Caco-2 (cell line): ENCODE results near the gene GAPT. TPM values are rescaled to one million over a fixed set of nuclear protein-coding genes. Genes with fewer than 3 reads are reported as not detected.

ENCODE experiments used
- BruUV-seq: library from RNA; stranded (reverse); fragments of 400-500 nt; replicated peaks from 2 replicates; lab custom pipeline; 2021; lab: Mats Ljungman, UMichigan
- CTCF ChIA-PET: fragments of 300-600 bp; sonication (Branson Sonifier 250); formaldehyde crosslinking; loops from one replicate; lab custom pipeline; 2022; ENCODE audit warnings: antibody characterized with exemption; lab: Charles Lee
- POLR2A ChIA-PET: fragments of 300-600 bp; sonication (Branson Sonifier 250); formaldehyde crosslinking; loops from one replicate; lab custom pipeline; 2022; ENCODE audit warnings: antibody characterized with exemption; lab: Charles Lee
- DNase-seq, 2 experiments: peaks; one replicate each; pipeline versions ENCODE4 v3.0.0 to v3.0.0-alpha.2; 2020 to 2022
- H3K27me3 ChIP-seq: replicated peaks from 2 replicates; pipeline ENCODE4 v1.6.0; 2011; ENCODE audit warnings: low read length; ENCODE audit not compliant: control insufficient read depth, insufficient read depth
- H3K36me3 ChIP-seq: 2 replicates; pipeline ENCODE4 v1.5.1; 2011; ENCODE audit warnings: low read length; ENCODE audit not compliant: control insufficient read depth, insufficient read depth
- H3K4me1 ChIP-seq: fragments of 250-450 bp; sonication (Bioruptor Pico); 2 replicates; pipeline ENCODE4 v1.5.1; 2020; ENCODE audit warnings: mild to moderate bottlenecking
- H3K4me3 ChIP-seq: 2 replicates; pipeline ENCODE4 v1.5.1; 2011; ENCODE audit warnings: low read depth, mild to moderate bottlenecking, control low read depth, low read length
- H3K9me3 ChIP-seq: fragments of 250-450 bp; sonication (Bioruptor Pico); 2 replicates; pipeline ENCODE4 v1.5.1; 2020; ENCODE audit warnings: mild to moderate bottlenecking, moderate library complexity
- H3K27ac Mint-ChIP-seq: one replicate; pipeline ENCODE4 v1.8.0; 2022; ENCODE audit warnings: mixed read lengths; ENCODE audit not compliant: unreplicated experiment
- H3K27me3 Mint-ChIP-seq: one replicate; pipeline ENCODE4 v1.8.0; 2022; ENCODE audit warnings: mixed read lengths; ENCODE audit not compliant: insufficient read depth, unreplicated experiment
- H3K36me3 Mint-ChIP-seq: one replicate; pipeline ENCODE4 v1.8.0; 2022; ENCODE audit warnings: mild to moderate bottlenecking, mixed read lengths; ENCODE audit not compliant: insufficient read depth, unreplicated experiment
- H3K4me1 Mint-ChIP-seq: one replicate; pipeline ENCODE4 v1.8.0; 2022; ENCODE audit warnings: low read depth, mixed read lengths; ENCODE audit not compliant: unreplicated experiment
- H3K4me3 Mint-ChIP-seq: one replicate; pipeline ENCODE4 v1.8.0; 2022; ENCODE audit warnings: mild to moderate bottlenecking, moderate library complexity, mixed read lengths; ENCODE audit not compliant: unreplicated experiment
- H3K9me3 Mint-ChIP-seq: one replicate; pipeline ENCODE4 v1.8.0; 2022; ENCODE audit warnings: mixed read lengths; ENCODE audit not compliant: unreplicated experiment
- intact Hi-C: fragments of 100-400 bp; cut with micrococcal nuclease; formaldehyde crosslinking; loops from one replicate; pipeline ENCODE4 v1.10.0; 2022; ENCODE audit not compliant: unreplicated experiment
- total RNA-seq: library from RNA; stranded (reverse); gene quantifications from 2 replicates; pipeline ENCODE4 v1.2.3, GENCODE V29; 2022
- TF ChIP-seq, protein P1 (sequence below), 2 experiments: fragments of 200-600 bp in 1 of 2; IDR thresholded peaks; 1 replicate in 1 of 2; 2 replicates in 1 of 2; pipeline versions ENCODE4 v1.5.1 to v1.8.0; 2011 to 2022; ENCODE audit warnings: antibody characterized with exemption in 1 of 2, control low read depth in 1 of 2, inconsistent platforms in 1 of 2, low read depth in 1 of 2, low read length in 1 of 2, mild to moderate bottlenecking in 1 of 2, moderate library complexity in 1 of 2; ENCODE audit not compliant: insufficient read depth in 1 of 2, severe bottlenecking in 1 of 2, unreplicated experiment in 1 of 2

Gene GAPT
- total RNA-seq, 1 experiment from 2014 or later, result not detected

DNA sequence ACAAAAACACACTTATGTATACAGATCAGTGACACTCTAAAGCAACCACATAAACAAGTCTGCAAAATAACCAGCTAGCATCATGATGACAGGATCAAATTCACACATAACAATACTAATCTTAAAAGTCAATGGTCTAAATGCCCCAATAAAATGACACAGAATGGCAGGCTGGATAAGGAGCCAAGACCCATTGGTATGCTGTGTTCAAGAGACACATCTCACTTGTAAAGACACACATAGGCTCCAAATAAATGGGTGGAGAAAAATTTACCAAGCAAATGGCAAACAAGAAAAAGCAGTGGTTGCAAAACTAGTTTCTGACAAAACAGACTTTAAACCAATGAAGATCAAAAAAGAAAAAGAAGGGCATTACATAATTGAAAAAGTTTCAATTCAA is 26.0 kb downstream of the GAPT start:
- TF ChIP-seq, protein P1, sequence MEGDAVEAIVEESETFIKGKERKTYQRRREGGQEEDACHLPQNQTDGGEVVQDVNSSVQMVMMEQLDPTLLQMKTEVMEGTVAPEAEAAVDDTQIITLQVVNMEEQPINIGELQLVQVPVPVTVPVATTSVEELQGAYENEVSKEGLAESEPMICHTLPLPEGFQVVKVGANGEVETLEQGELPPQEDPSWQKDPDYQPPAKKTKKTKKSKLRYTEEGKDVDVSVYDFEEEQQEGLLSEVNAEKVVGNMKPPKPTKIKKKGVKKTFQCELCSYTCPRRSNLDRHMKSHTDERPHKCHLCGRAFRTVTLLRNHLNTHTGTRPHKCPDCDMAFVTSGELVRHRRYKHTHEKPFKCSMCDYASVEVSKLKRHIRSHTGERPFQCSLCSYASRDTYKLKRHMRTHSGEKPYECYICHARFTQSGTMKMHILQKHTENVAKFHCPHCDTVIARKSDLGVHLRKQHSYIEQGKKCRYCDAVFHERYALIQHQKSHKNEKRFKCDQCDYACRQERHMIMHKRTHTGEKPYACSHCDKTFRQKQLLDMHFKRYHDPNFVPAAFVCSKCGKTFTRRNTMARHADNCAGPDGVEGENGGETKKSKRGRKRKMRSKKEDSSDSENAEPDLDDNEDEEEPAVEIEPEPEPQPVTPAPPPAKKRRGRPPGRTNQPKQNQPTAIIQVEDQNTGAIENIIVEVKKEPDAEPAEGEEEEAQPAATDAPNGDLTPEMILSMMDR (IDR thresholded peaks at IDR 0.05; ENCODE audit: insufficient read depth in 1 of 2, low read depth in 1 of 2, low read length in 1 of 2, severe bottlenecking in 1 of 2, unreplicated experiment in 1 of 2), result no peak
- Histone ChIP-seq H3K27me3 (no peaks in the 10 kb centered on the region), H3K4me1 (no peaks in the 10 kb centered on the region), H3K36me3 (no peaks in the 10 kb centered on the region), H3K4me3 (no peak overlapping the region), H3K9me3 (peaks cover 19% of the 10 kb centered on the region)
- H3K27ac Mint-ChIP-seq, result no peak overlapping the region
- intact Hi-C loops, result no loop called here
- H3K4me1 Mint-ChIP-seq, result no peaks in the 10 kb centered on the region
- BruUV-seq, result no TSS peak
- no peaks in the 10 kb centered on the region for H3K36me3 Mint-ChIP-seq
- peaks cover 10% of the 10 kb centered on the region for H3K27me3 Mint-ChIP-seq
- ChIA-PET CTCF (no interaction called here), POLR2A (no interaction called here)
- H3K9me3 Mint-ChIP-seq, result peaks cover 42% of the 10 kb centered on the region
- H3K4me3 Mint-ChIP-seq, result no peak overlapping the region
- no peak for DNase-seq

DNA sequence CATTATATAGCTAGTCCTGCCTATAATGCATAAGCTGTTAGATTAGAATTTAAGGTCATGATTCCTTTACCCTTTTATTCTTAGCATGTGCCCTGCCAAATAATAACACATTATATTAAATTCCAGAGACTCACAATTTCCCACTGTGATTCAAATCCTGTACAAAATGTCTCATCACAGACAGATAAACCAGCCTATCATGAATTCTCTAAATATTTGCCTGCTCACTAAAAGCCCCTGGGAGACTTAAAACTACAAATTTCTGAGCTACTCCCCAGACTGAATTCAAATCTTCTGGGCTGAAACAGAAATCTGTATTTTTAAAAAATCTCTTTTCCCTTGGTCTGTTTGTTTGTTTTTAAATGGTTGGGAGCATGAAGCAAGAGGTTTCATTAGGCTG is 32.7 kb downstream of the GAPT start:
- no peak overlapping the region for H3K4me3 ChIP-seq
- DNase-seq, result no peak
- CTCF ChIA-PET, result no interaction called here

DNA sequence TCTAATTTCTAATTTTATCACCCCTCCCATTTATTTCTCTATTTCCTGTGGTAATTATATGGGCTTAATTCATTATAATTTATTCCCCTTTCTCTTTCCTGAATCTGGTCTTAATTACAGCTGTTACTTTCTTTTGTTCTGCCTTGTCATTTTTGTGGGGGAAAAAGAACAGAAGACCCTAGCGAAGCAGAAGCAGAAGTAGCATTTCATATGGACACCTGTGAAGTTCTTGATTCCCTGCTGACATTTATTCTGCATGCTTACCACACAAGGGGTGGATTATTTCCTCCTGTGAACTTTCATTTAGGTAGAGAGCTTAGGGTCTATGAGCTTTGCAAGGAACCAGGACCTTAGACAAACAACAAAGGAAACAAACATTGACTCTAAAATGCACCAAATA is 33.3 kb downstream of the GAPT start:
- no TSS peak for BruUV-seq
- Histone ChIP-seq H3K4me3 (no peak overlapping the region), H3K4me1 (no peaks in the 10 kb centered on the region), H3K27me3 (no peaks in the 10 kb centered on the region; the same call in 1 of the 2 replicates), H3K9me3 (0 out of 2 replicates have a peak, but pooled peaks cover 4% of the 10 kb centered on the region), H3K36me3 (no peaks in the 10 kb centered on the region)
- CTCF ChIA-PET, result no interaction called here
- H3K36me3 Mint-ChIP-seq, result no peaks in the 10 kb centered on the region
- no peaks in the 10 kb centered on the region for H3K9me3 Mint-ChIP-seq
- H3K27me3 Mint-ChIP-seq, result peaks cover 11% of the 10 kb centered on the region
- no peaks in the 10 kb centered on the region for H3K4me1 Mint-ChIP-seq
- POLR2A ChIA-PET, result no interaction called here
- TF ChIP-seq, protein P1 (IDR thresholded peaks at IDR 0.05; ENCODE audit: insufficient read depth in 1 of 2, low read depth in 1 of 2, low read length in 1 of 2, severe bottlenecking in 1 of 2, unreplicated experiment in 1 of 2), result no peak
- DNase-seq, result no peak
- H3K27ac Mint-ChIP-seq, result no peak overlapping the region
- intact Hi-C loops, result no loop called here
- no peak overlapping the region for H3K4me3 Mint-ChIP-seq

More for the DNA sequence above, 32.7 kb downstream of the GAPT start:
- Mint-ChIP-seq H3K9me3 (no peaks in the 10 kb centered on the region), H3K36me3 (no peaks in the 10 kb centered on the region), H3K4me1 (no peaks in the 10 kb centered on the region), H3K4me3 (no peak overlapping the region), H3K27ac (no peak overlapping the region), H3K27me3 (peaks cover 11% of the 10 kb centered on the region)
- H3K27me3 ChIP-seq, result no peaks in the 10 kb centered on the region; the same call in 1 of the 2 replicates
- no peaks in the 10 kb centered on the region for H3K4me1 ChIP-seq
- BruUV-seq, result no TSS peak
- intact Hi-C loops, result no loop called here
- TF ChIP-seq, protein P1 (IDR thresholded peaks at IDR 0.05; ENCODE audit: insufficient read depth in 1 of 2, low read depth in 1 of 2, low read length in 1 of 2, severe bottlenecking in 1 of 2, unreplicated experiment in 1 of 2), result no peak
- H3K9me3 ChIP-seq, result 0 out of 2 replicates have a peak, but pooled peaks cover 4% of the 10 kb centered on the region
- POLR2A ChIA-PET, result no interaction called here
- no peaks in the 10 kb centered on the region for H3K36me3 ChIP-seq
